GM19468 (cell line): ENCODE results near the gene OPCML.

ENCODE experiments used
- ATAC-seq: cut with Tn5 transposase; IDR thresholded peaks from one replicate; pipeline ENCODE4 v1.9.1; 2021; ENCODE audit warnings: mild to moderate bottlenecking, moderate library complexity, moderate number of reproducible peaks; ENCODE audit not compliant: unreplicated experiment; ENCODE audit errors: extremely low read depth

OPCML gene

DNA sequence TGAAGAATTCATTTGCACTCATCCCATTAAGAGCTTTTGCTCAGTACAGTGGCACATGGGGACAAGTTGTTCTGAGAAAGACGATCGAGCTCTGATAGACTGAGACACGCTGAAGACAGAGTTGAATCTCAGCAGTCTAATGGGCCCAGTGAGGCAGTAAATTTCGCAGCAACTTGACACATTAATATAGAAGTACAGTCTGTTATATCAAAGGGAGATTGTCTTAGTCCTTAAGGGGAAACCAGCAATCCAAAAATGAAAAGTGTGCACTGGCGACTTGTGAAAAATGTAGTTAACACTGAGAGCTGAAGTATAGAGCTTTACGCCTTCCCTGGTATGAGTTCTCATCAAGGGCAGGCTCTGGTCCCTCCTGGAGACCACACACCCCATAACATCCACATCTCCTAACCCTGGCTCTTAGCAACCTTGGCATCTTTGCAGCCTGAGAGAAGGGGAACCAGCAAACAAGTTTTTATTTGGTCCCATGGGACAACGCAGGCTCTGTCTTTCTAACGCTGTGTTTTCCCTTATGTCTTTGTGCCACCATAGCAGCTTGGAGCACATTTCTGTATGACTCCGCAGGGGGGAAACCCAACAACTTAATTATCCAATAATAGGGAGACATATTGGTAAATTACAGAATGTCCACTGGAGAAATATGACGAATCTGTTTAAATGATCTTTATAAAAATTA, 952.5 kb downstream of the OPCML start:
- no peak for ATAC-seq

DNA sequence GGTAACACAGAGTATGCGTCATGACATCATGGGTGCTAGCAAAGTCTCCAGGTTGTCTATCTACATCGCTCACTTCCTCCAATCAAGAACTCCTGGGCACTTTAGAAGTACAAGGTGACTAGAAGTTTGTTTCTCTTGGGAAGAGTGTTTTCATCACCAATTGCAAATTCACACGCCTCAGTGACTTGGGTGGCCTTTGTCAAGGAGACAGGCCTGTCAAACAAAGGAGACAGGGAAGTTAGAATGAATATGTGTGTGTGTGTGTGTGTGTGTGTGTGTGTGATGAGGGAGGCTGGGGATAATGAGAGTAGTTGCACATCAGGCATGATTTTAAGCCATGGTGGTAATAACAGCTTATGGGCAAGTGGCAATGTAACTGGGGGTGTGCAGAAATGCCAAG, 953.2 kb downstream of the OPCML start:
- no peak for ATAC-seq

DNA sequence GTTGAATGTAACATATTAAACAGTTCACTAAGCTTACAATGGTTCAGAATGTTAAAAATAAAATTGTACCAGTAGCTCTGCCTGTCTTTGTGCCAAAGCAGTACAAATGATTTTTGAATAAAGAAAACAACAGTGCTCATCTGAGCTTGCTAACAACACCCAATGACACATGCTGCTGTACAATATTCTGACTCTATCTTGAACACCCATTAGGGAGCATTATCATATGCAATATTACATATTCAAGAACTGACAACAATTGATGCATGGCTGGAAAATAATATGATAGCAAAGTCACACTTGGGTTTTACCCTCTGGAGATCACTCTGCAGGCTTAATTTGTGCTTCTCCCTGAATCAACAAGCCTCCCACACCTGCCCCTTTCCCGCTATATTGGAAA, 953.7 kb downstream of the OPCML start:
- no peak for ATAC-seq

DNA sequence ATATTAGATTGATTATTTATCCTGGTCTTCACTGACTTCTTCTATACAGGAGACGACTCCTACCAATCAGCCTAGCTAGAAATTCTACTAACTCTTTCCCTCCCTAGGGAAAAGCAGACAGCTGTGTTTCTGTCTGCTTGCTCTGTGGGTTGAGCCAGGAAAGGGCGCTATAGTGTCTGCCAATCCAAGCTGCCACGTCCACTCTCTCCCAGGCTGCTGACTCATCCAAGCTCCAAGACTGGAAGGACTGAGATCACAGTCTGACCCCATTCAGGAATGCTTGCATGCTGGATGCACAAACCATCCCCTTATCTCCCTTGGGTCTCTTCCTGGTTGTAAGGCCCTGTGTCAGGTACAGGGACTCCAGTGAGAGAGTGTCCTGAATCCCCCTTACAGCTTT, 955.6 kb downstream of the OPCML start:
- no peak for ATAC-seq

DNA sequence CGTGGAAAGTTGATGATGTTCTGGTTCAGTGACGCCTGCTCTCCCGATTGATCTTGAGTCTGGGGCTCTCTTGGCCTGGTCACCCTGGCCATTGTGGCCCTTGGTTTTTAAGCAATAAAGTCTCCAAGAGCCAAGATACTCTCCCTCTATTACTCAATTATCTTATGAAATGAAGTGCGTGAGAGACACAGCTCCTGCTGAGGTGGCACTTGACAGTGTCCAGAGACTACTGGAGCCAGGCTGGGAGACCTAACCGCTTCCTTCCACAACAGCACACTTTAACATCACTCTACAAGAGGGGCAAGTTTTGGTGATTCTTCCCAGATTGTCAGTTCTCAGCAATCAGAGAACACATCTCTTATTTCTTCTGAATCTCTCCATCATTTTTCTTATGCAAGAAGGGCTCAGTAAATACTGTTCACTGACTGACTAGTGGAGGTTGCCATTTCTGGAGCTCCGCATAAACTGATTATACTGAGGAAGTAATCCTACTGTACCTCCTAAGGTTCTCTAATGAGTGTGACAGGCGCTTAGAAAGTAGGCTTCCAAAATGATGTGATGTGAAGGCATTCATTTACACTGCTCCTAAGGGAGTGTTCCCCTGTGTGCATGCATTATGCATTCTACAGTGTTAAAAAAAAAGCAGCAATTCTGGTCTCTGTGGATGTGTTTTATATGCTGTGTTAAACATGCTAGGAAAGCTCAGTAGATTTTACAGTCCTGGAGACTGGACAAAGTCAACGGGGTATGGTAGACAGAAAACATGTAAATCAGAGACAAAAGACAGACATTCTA, 968.0 kb downstream of the OPCML start:
- ATAC-seq: no peak

DNA sequence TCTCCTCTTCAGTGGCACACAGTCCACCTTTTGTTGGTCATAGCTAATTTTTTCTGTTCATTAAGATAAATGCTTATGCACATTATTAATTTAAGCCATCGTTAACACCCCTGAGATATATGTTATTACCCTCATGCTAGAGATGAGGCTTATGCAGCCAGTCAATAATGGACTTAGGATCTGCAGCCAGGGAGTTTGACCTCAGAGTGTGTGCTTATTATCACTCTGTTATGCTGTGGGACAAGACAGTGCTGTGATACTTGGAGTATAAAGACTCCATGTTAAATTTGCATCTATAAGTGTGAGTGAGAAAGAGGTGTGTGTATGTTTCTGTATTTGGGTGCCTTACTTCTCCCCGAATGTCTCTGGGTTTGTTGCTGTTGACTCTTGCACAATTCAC, 969.3 kb downstream of the OPCML start:
- ATAC-seq: no peak

DNA sequence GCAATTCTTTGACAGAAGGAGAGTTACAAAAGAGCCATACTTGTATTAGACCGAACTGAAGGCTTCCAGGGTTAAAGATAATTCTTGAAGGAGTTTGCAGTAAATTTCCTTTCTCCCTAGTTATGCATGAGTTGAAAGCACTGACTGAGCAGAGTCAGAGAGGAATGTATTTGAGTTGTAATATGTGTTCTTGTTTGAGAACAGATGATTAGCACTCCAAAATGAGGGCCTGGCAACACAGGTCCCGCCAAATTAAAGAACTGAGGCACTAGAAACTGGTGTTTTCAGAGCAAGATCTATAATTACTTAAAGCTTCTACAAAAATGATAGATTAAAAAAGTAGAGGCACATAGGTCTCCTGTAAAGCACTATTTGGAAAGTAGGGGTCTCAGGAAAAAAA, 970.4 kb downstream of the OPCML start:
- no peak for ATAC-seq

DNA sequence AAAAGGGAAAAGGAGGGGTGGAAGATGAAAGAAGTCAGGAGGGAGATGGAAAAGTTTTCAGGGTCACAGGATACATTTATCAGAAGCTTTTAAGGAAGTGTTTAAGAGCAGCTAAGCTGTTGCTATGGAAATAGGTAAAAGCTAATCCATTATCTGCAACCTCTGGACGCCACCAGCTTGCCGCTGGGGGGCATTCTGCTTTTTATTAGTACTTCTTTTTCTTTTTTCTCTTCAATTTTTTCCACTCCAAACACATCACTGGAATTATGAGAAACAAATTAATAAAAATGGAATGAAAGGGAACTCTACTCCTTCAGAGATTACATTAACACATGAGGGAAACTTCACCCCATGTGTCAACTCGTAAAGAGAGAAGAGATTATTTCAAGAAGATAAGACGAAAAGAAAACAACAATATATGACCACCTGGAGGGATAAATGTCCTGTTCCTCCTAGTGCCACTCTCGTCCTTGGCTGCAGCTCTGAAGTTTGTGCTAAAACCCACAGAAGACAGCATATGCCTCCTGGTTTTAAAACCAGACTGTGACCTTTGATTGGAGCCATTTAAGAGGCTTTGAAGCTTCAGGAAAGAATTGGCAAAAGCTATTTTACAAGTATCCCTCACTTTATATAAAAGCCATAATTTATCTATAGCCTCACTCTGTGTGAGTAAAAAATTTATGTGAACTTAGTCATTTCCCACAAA, 972.8 kb downstream of the OPCML start:
- no peak for ATAC-seq

DNA sequence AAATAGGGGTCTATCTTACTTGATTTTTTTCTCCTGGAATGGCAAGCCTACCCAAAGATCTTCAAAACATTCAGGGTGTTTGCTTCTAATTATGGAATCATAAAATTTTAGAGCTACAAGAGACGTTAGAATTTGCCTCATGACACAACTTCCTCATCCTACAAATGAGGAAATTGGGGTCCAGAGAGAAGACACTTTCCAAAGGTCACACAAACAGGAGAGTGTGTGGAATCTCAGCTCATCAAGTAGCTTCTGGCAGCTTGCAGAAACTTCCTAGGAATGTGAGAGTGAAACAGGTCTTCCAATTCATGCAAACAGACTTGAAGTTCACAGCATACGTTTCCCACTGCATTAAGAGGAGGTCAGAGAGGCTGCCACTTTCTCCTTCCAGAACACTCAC, 976.0 kb downstream of the OPCML start:
- ATAC-seq: no peak

DNA sequence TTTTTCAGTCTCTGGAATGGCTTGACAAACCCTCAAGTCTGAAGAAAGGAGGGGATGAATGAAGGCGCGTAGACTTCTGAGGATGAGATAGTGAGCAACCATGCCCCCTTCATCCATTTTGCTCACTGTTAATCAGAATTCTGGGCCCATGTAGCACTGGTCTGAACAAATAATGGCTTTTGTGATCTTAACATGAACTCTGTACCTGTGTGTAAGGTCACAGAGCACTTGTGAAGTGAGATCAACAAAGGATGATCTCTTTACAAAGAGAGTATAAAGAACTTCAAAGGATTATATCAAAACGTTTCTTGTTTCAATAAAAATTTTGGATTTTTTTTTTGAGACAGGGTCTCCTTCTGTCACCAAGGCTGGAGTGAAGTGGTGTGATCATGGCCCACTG, 976.7 kb downstream of the OPCML start:
- ATAC-seq: no peak

DNA sequence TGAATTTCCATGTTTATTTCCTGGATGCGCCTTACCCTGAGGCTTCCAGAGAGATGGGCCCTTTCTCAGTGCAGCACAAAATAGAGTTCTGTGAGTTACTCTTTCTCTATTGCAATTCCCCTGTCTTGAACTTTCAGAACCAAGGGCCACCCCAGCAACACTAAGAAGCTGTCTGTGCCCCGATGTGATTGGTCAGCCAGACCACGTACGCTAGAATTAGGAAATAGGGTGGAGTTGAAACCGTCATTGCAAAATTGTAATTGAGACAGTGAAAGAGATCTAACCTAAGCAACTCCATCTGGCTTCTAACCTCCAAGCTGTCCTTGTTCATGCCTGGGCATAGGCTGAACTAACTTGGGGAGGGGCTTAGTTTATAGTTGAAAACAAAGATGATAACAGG, 981.3 kb downstream of the OPCML start:
- ATAC-seq: no peak

DNA sequence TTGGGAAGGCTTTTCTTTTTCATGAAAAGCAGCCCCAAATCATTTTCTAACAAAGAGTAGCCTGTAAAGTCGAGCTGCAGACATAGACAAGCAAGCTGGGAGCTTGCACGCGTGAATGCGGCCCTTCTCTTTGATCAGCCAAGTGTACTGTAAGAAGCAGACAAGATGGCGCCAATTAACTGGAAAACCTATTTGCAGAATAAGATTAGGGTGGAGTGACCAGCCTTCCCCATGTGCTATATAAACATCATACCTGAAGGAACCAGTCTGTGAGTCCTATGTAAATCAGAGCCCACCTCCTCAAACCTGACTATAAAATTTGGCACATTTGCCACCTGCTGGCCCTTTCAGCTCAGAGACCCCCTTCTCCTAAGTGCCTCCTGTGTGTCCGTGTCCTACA, 982.7 kb downstream of the OPCML start:
- no peak for ATAC-seq

DNA sequence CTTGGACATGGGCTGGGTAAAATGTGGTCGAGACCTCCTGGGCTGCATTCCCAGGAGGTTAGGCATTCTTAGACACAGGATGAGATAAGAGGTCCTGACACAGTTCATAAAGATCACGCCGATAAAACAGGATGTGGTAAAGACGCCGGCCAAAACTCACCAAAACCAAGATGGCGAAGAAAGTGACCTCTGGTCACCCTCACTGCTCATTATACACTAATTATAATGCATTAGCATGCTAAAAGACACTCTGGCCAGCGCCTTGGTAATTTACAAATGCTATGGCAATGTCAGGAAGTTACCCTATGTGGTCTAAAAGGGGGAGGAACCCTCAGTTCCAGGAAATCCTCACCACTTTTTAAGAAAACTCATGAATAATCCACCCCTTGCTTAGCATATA, 983.3 kb downstream of the OPCML start:
- no peak for ATAC-seq

DNA sequence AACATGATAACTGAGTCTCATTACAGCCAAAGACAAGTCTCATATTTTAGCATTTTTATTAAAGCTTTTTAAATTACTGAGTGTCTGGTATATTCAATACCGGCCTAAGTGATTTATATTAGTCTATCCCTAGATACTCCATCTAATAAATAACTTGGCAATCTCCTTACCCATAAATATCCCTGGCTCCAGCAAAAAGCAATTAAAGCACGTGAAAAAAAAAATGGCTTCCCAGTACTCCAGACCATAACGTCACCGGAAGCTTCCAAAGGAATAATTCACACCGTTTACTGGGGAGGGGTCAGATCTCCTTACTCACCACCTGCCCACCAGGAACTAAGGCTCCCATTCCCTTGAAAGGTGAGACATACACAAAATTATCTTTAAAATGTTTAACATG, 988.3 kb downstream of the OPCML start:
- ATAC-seq: no peak

DNA sequence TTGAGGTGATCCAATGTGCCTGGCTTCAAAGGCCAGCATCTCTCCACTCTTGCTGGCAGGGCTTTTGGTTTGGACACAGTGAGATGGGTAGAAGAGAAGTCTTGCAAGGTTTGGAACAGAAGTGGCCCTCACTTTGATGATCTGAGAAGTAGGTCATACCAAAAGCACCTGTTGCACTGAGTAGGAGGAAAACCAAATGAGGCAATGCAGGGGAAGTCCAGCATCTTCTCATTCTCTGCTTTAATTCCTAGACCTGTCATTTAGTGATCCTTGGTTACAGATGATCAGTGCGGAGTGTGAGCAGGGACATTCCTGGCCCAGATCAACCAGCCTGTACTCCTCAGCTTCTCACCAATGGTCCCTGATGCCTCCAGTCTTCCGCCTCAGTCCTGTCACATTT, 990.5 kb downstream of the OPCML start:
- no peak for ATAC-seq

DNA sequence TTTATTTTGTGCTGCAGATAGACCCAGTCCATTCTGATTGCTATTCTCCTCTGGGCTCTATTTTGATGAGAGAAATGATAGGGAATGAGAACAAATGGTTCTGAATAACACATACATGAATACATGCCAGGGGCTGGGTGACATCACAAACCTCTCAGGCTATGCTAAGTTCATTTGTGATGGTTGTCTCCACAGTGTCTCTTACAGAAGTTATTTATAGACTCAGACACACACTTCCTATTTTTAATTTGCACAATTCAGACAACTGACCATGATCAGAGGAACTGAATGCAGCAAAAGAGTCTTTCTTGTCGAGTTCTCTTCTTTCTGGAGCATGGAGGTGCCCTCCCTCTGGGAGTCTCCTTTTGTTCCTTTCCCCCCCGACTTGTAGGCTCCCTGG, 991.7 kb downstream of the OPCML start:
- ATAC-seq: no peak

DNA sequence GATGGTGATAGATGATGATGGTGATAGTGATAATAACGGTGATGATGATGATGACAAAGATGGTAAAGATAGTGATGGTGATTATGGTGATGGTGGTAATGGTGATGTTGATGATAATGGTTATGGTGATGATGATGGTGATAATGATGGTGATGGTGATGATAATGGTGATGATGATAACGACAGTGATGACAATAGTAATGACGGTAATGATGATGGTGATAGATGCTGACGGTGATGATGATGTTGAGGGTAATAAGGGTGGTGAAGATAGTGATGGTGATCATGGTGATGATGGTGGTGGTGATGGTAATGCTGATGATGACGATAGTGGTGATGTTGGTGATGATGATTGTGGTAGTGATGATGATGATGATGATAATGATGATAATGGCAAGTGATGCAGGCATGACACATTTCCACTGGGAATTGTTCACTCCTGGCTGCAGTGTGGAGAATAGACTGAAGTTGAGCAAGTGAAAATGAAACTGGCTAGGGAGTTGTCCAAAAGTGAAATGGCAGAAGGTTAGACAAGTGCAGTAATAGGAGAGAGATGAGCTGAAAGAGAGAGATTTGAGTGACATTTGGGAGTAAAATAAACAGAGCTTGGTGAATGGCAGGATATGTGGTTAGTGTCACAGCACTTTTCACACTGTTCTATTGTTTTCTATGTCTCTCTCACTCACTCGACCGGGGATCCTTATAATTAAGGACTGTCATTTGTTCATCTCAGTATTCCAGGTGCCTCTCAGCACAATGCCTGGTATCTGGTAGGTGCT, 992.5 kb downstream of the OPCML start:
- ATAC-seq: no peak

DNA sequence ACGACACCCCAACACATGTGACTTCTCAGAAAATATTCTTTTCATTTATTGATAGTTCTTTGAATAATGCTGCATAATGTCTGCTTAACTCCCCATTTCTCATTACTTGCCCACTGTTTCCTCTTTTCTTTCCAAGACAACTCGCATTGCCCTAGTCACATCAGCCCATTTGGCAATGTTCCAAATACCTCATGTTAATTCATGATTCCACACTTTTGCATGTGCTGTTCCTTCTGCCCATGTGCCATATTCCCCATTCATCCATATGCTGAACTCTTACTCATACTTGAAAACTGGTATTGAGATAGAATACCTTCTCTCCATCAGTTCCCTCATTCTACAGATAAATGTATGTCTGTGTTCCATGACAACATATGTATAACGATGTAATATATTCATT, 993.7 kb downstream of the OPCML start:
- no peak for ATAC-seq

DNA sequence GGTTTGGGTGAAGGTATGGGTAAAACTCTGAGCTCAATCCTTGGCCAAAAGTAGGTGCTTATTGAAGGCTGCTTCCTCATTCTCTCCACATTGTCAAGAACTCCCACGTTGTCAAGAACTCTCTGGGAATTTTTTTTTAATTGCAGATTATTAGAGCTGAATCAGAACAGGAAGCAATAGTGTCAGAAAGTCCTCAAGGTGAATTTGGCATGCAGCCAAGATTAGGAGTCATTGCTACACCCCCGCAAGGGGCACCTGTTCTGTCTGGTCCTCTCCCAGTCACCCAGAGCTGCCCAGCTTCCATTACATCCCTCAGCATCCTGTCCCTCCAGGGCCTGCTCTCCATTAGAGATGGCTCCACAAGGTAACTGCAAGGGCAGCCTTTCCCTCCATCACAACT, 996.5 kb downstream of the OPCML start:
- no peak for ATAC-seq

DNA sequence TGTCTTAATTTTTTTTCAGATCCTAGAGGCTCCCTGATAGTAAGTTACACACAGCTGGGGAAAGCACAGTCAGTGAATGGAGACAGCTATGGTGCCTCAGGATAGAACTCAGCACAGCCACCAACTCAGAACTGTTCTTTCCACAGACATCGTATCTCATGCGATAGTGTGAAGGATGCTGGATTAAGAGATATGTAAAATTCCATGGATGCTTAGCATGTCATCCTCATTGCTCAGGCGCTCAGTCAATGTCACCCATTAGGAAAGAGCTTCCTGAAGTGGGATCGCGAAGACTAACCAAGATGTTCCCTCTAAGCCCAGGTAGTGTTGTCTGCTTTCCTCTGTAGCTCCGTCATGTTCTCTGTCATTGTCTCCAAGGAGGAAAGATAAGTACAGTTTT, 1000.4 kb downstream of the OPCML start:
- ATAC-seq: no peak

DNA sequence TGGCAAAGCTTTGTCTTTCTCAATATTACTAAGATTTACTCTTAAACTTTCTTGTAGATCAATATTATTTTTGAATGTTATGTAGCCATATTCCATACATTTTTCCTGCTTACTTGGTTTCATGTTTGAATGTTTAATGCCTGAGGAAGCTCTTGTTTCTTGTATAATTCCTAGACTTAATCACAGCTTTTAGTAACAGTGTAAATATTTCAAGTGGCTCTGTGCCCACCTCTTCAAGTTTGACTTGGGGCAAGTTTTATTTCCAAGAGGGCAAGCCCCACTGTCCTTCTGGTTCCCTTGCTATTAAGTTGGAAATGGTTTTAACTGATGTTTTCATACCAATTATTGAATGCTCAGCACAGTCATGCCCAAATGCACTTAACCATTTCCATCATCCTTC, 1004.1 kb downstream of the OPCML start:
- no peak for ATAC-seq
